Activated T-cell treated with anti-CD3 and anti-CD28 coated beads, Interleukin-2, amount 50 U/mL, for 72 hours (primary cell): ENCODE results near the gene DQX1. TPM values are rescaled to one million over a fixed set of nuclear protein-coding genes. Genes with fewer than 3 reads are reported as not detected.
"Not testable (repeated sequence)": the region's sequence is repeated elsewhere in the genome, so short reads cannot be mapped to it uniquely, and the experiment has no call there.

ENCODE experiments used
- ATAC-seq, 2 donors: fragments of 150-1000 bp; cut with Tn5 transposase; replicated peaks in 1 of 2; 2 replicates each; pipeline ENCODE4 v1.10.0; 2021; ENCODE audit warnings: moderate library complexity in 2 of 2, mild to moderate bottlenecking in 1 of 2
- DNase-seq, 2 donors: peaks; one replicate each; pipeline ENCODE4 v3.0.0; 2021 to 2022; ENCODE audit warnings: mixed read lengths in 1 of 2
- H3K27ac Mint-ChIP-seq: one replicate; pipeline ENCODE4 v1.8.0; 2022; ENCODE audit warnings: mild to moderate bottlenecking, moderate library complexity, mixed read lengths
- H3K27me3 Mint-ChIP-seq: one replicate; pipeline ENCODE4 v1.8.0; 2022; ENCODE audit warnings: low read depth, mixed read lengths
- H3K36me3 Mint-ChIP-seq, 2 donors: one replicate each; pipeline ENCODE4 v1.8.0; 2022; ENCODE audit warnings: mixed read lengths in 2 of 2, mild to moderate bottlenecking in 1 of 2; ENCODE audit not compliant: insufficient read depth in 2 of 2
- H3K4me1 Mint-ChIP-seq: one replicate; pipeline ENCODE4 v1.8.0; 2022; ENCODE audit warnings: low read depth, mixed read lengths
- H3K4me3 Mint-ChIP-seq, 2 donors: one replicate each; pipeline ENCODE4 v1.8.0; 2022; ENCODE audit warnings: mild to moderate bottlenecking in 2 of 2, mixed read lengths in 2 of 2, moderate library complexity in 2 of 2
- H3K9me3 Mint-ChIP-seq, 2 donors: one replicate each; pipeline ENCODE4 v1.8.0; 2022; ENCODE audit warnings: mixed read lengths in 2 of 2
- total RNA-seq, 2 donors: library from RNA; stranded (reverse); gene quantifications; one replicate each; pipeline ENCODE4 v1.2.3, GENCODE V29; 2022

Gene DQX1
- total RNA-seq, 2 donors from 2014 or later: 1.5 to 1.9 TPM

DNA sequence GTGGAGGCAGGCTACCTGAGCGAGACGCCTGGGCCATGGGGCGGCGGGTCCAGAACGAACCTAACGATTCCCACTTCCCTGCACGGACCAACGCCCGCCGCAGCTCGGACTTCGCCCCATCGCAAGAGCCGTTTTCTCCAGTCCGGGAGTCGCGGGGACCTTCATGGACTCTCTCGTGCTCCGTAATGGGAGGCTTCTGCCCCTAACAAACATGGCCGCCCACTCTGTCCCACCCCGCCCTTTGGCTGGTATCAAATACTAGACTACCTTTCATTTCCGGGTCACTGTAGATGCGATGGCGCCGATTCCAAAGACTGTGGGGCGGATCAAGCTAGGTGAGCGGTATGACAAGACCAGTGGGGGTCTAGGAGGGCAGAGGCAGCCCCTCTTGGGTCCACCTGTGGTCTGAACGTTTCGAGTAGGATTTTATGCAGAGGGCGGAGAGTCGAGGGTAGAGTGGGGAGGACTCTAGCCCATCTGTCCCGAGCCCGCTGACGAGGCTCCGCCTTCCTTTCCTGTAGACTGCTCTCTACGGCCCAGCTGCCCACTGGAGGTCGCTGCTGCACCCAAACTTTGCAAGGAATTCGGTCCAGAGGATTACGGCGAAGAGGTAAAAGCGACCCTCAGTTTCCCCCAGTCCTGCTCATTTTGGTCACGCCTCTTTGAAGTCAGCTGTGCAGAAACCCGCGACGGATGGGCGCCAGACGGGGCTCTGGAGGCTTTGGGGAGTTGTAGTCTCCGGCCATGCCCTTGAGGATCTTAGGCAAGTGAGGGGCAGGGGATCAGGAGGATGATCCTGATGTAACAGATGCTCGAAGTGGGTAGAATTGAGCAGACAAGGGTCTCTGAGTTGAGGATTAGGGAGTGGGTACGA is 43.0 kb downstream of the DQX1 start, which contains the start of the genes CCDC142 and TTC31:
Gene CCDC142, minus strand, starts transcription at position 198 of the 874 bp plus-strand sequence. Its CDS starts 161 bp downstream, at position 37.
Gene TTC31, plus strand, starts transcription at position 281 of the 874 bp plus-strand sequence. Its CDS starts 15 bp downstream, at position 296.
- Mint-ChIP-seq H3K4me1 (peaks cover 44% of the 10 kb centered on the region), H3K9me3 (no peaks in the 10 kb centered on the region), H3K27ac (peak within 1 kb of the TSS; percentile 97), H3K36me3 (peaks cover 2 to 26% of the 10 kb centered on the region in 2 donors), H3K27me3 (no peaks in the 10 kb centered on the region), H3K4me3 (peak within 1 kb of the TSS; percentile 92 to 96)
- ATAC-seq (peak; percentile 93 to 94), DNase-seq (peak; percentile 93 to 96)

DNA sequence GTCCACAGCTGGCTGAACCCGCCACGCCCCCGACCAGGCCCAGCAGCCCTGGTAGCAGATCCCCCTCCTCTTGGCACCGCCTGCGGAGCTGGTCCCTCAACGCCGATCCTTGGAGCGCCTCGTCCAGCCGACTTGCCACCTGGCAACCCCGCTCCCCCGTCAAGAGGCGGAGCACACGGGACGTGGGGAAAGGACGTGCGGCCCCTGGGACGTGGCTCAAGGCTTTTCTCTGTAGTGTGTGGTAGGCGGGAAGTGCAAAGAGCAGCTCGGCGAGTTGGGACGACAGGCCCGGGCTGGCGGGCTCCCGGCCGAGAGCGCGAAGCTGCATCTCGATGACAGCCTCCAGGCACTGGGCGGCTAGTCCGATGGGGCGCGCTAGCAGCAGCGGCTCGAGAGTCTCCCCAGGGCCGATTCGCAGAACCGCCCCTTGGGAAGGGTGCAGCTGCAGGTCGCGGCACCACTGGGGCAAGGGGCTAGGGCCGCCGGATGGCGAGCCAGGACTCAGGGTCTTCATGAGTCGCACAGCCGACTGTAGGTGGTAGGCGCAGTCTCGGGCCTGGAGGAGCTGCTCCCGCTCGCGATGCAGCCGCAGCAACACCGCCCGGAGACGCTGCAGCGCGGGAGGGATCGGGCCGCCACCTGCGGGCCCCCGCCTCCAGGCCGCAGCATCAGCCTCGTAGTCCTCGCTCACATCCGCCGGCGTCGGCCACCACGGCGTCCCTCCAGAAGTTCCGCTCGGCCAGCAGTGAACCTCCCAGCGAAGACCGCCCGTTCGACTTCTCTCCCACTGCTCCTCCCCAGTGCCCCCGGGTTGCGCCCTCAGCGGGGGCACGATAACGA is 43.9 kb downstream of the DQX1 start:
- Mint-ChIP-seq H3K4me3 (peak overlapping the region; percentile 92 to 96), H3K27ac (peak overlapping the region; percentile 97), H3K27me3 (no peaks in the 10 kb centered on the region), H3K9me3 (no peaks in the 10 kb centered on the region), H3K36me3 (peaks cover 2 to 26% of the 10 kb centered on the region in 2 donors), H3K4me1 (peaks cover 44% of the 10 kb centered on the region)
- ATAC-seq: peak; percentile 65
- peak; percentile 73 to 74 for DNase-seq

GRCh38 chr2:74481431-74481830 is 44.6 kb downstream of the DQX1 start:
- ATAC-seq: no peak
- no peak for DNase-seq
- Mint-ChIP-seq H3K4me1 (peaks cover 44% of the 10 kb centered on the region), H3K36me3 (peaks cover 2 to 23% of the 10 kb centered on the region in 2 donors), H3K27ac (no peak overlapping the region), H3K9me3 (no peaks in the 10 kb centered on the region), H3K4me3 (peak overlapping the region; percentile 92 to 96), H3K27me3 (no peaks in the 10 kb centered on the region)

DNA sequence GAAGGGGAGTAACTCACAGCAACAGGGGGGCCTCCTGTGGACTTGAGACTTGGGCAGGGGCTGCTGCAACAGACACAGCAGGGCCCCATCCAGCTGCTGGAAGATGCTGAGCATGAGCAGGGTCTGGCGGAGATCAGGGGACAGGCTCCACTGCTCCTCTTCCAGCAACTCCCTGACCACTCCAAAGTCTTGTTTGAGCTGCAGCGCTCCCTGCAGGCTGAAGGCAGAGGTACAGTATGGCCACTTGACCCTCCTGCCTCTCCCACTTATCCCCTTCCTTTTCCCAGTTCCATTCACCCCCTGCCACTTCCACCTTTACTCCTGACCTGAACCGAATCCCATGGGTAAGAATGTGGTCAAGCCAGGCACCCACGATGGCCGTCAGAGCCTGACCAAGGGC is 51.1 kb downstream of the DQX1 start:
- peaks cover 33% of the 10 kb centered on the region for H3K4me1 Mint-ChIP-seq
- H3K27me3 Mint-ChIP-seq: no peaks in the 10 kb centered on the region
- H3K9me3 Mint-ChIP-seq: no peaks in the 10 kb centered on the region
- no peak overlapping the region for H3K4me3 Mint-ChIP-seq
- no peak overlapping the region for H3K27ac Mint-ChIP-seq
- H3K36me3 Mint-ChIP-seq: peaks cover 0 to 16% of the 10 kb centered on the region in 2 donors
- DNase-seq: no peak
- ATAC-seq: no peak

- Mint-ChIP-seq H3K4me3 (peak overlapping the region; percentile 17 to 25), H3K4me1 (peaks cover 33% of the 10 kb centered on the region), H3K27me3 (no peaks in the 10 kb centered on the region), H3K36me3 (peaks cover 0 to 13% of the 10 kb centered on the region in 2 donors), H3K9me3 (no peaks in the 10 kb centered on the region), H3K27ac (no peak overlapping the region)
- DNase-seq (no peak), ATAC-seq (no peak)
Measured at GRCh38 chr2:74474481-74474880, 51.5 kb downstream of the DQX1 start.

GRCh38 chr2:74472945-74473258 is 53.1 kb downstream of the DQX1 start:
- DNase-seq (no peak), ATAC-seq (no peak)
- peaks cover 0 to 8% of the 10 kb centered on the region in 2 donors for H3K36me3 Mint-ChIP-seq
- H3K27ac Mint-ChIP-seq: peak overlapping the region; percentile 96
- H3K9me3 Mint-ChIP-seq: no peaks in the 10 kb centered on the region
- H3K27me3 Mint-ChIP-seq: no peaks in the 10 kb centered on the region
- peak overlapping the region; percentile 99 to 100 for H3K4me3 Mint-ChIP-seq
- H3K4me1 Mint-ChIP-seq: peaks cover 26% of the 10 kb centered on the region

GRCh38 chr2:74472086-74472944 is 53.7 kb downstream of the DQX1 start, which contains the start of gene MRPL53:
Gene MRPL53, minus strand, starts transcription at chr2:74472680. Its CDS starts 20 bp downstream, at chr2:74472660.
- ATAC-seq: peak; percentile 95 to 96
- DNase-seq: peak; percentile 96 to 98
- H3K36me3 Mint-ChIP-seq: peaks cover 0 to 8% of the 10 kb centered on the region in 2 donors
- H3K4me3 Mint-ChIP-seq: peak within 1 kb of the TSS; percentile 99 to 100
- no peaks in the 10 kb centered on the region for H3K9me3 Mint-ChIP-seq
- H3K27ac Mint-ChIP-seq: peak within 1 kb of the TSS; percentile 96
- no peaks in the 10 kb centered on the region for H3K27me3 Mint-ChIP-seq
- H3K4me1 Mint-ChIP-seq: peaks cover 26% of the 10 kb centered on the region

DNA sequence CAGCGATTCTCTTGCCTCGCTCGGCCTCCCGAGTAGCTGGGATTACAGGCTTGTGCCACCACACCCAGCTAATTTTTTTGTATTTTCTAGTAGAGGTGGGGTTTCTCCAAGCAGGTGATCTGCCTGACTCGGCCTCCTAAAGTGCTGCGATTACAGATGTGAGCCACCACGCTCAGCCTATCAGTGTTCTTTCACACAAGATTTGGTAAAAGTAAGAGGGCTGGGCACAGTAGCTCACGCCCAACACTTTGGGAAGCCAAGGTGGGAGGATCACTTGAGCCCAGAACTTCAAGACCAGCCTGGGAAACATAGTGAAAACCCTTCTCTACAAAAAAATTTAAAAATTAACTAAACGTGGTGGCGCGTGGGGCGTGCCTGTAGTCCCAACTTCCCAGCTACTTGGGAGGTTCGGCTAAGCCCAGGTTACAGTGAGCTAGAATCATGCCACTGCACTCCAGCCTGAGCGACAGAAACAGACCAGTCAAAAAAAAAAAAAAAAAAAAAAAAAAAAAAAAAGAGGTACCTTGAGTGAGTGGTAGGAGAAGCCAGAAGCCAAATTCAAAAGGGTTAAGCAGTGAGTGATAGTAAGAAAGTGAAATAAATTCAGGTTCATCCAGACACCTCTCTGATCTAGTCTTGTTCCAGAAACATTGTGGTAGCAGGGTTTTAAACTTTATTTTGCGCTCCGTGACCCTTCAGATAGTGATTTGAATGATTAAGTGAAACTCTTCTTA is 54.5 kb downstream of the DQX1 start:
- Mint-ChIP-seq H3K27ac (peak overlapping the region; percentile 96), H3K36me3 (peaks cover 0 to 8% of the 10 kb centered on the region in 2 donors), H3K9me3 (no peaks in the 10 kb centered on the region), H3K4me1 (peaks cover 26% of the 10 kb centered on the region), H3K27me3 (no peaks in the 10 kb centered on the region), H3K4me3 (peak overlapping the region; percentile 99 to 100)
- ATAC-seq (peak; percentile 1 to 3), DNase-seq (no peak)

- H3K27ac Mint-ChIP-seq: not testable (repeated sequence)
Measured at GRCh38 chr2:74470742-74471141, 55.3 kb downstream of the DQX1 start.

More at GRCh38 chr2:74470742-74471141, 55.3 kb downstream of the DQX1 start:
- H3K9me3 Mint-ChIP-seq, H3K27me3 Mint-ChIP-seq, ATAC-seq, DNase-seq, H3K36me3 Mint-ChIP-seq: not testable (repeated sequence)
- H3K4me1 Mint-ChIP-seq: peaks cover 33% of the 10 kb centered on the region
- H3K4me3 Mint-ChIP-seq: peak overlapping the region; percentile 56 to 75
